Epithelial cell of proximal tubule (primary cell): ENCODE results near the gene TSEN34. TPM values are rescaled to one million over a fixed set of nuclear protein-coding genes. Genes with fewer than 3 reads are reported as not detected.
"Not testable (repeated sequence)": the region's sequence is repeated elsewhere in the genome, so short reads cannot be mapped to it uniquely, and the experiment has no call there.

ENCODE experiments used
- DNase-seq: peaks from one replicate; pipeline ENCODE4 v3.0.0-alpha.2; 2011; ENCODE audit warnings: low read depth
- H3K4me3 ChIP-seq: 2 replicates; pipeline ENCODE4 v1.5.1; 2011; ENCODE audit warnings: low read depth, mild to moderate bottlenecking, low read length
- total RNA-seq: library from RNA; depleted of rRNA; stranded (reverse); fragments of >200 nt; gene quantifications from 2 replicates; pipeline ENCODE4 v1.2.3, GENCODE V29; 2015
- TF ChIP-seq, protein P1 (sequence below): conservative IDR thresholded peaks from 2 replicates; pipeline ENCODE4 v1.5.1; 2012; ENCODE audit warnings: low read depth, mild to moderate bottlenecking, low read length

Gene TSEN34
- total RNA-seq, 1 donor from 2014 or later = 174 TPM

DNA sequence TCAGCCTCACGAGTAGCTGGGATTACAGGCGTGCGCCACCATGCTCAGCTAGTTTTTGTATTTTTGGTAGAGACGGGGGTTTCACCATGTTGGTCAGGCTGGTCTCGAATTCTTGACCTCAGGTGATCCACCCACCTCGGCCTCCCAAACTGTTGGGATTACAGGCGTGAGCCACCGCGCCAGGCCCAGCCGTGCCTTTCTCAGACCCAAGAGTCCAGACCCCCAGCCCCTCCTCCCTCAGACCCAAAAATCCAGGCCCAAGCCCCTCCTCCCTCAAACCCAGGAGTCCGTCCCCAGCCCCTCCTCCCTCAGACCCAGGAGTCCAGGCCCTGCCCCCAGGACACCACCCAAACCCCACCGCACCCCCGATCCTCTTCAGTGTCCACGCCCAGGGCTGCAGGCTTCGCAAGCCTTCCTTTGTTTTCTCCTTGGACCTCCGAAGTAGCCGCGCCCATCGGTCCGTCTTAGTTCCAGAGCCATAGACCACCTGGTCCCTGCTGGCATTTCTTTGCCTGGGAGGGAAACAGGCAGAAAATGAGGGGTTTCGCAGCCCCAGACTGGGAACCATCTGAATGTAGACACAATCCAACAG is 21.9 kb upstream of the TSEN34 start:
- TF ChIP-seq, protein P1, sequence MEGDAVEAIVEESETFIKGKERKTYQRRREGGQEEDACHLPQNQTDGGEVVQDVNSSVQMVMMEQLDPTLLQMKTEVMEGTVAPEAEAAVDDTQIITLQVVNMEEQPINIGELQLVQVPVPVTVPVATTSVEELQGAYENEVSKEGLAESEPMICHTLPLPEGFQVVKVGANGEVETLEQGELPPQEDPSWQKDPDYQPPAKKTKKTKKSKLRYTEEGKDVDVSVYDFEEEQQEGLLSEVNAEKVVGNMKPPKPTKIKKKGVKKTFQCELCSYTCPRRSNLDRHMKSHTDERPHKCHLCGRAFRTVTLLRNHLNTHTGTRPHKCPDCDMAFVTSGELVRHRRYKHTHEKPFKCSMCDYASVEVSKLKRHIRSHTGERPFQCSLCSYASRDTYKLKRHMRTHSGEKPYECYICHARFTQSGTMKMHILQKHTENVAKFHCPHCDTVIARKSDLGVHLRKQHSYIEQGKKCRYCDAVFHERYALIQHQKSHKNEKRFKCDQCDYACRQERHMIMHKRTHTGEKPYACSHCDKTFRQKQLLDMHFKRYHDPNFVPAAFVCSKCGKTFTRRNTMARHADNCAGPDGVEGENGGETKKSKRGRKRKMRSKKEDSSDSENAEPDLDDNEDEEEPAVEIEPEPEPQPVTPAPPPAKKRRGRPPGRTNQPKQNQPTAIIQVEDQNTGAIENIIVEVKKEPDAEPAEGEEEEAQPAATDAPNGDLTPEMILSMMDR = no peak
- no peak for DNase-seq

DNA sequence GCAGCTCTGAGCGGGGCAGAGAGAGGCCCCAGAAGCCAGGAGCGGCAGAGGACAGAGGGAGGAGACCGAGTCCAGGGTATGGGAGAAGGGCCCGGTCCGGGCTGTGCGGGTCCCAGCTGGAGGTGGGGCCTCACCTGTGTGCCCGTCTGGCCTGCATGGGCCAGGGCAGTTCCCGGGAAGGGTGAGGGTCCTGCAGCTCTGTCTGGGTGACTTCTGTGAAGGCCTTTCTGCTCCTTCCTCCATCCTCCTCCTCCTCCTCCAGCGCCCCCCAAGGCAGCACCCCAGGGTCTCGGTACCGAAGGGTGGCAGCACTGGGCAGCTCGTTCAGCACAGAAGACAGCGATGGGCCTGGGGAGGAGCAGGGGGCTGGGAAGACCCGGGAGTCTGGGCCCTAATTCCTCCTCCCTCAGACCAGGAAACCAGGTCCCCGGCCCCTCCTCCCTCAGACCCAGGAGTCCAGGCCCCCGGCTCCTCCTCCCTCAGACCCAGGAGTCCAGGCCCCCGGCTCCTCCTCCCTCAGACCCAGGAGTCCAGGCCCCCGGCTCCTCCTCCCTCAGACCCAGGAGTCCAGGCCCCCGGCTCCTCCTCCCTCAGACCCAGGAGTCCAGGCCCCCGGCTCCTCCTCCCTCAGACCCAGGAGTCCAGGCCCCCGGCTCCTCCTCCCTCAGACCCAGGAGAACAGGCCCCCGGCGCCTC is 19.2 kb upstream of the TSEN34 start:
- not testable (repeated sequence) for DNase-seq, H3K4me3 ChIP-seq

More for the DNA sequence above, 21.9 kb upstream of the TSEN34 start:
- H3K4me3 ChIP-seq = no peak overlapping the region

DNA sequence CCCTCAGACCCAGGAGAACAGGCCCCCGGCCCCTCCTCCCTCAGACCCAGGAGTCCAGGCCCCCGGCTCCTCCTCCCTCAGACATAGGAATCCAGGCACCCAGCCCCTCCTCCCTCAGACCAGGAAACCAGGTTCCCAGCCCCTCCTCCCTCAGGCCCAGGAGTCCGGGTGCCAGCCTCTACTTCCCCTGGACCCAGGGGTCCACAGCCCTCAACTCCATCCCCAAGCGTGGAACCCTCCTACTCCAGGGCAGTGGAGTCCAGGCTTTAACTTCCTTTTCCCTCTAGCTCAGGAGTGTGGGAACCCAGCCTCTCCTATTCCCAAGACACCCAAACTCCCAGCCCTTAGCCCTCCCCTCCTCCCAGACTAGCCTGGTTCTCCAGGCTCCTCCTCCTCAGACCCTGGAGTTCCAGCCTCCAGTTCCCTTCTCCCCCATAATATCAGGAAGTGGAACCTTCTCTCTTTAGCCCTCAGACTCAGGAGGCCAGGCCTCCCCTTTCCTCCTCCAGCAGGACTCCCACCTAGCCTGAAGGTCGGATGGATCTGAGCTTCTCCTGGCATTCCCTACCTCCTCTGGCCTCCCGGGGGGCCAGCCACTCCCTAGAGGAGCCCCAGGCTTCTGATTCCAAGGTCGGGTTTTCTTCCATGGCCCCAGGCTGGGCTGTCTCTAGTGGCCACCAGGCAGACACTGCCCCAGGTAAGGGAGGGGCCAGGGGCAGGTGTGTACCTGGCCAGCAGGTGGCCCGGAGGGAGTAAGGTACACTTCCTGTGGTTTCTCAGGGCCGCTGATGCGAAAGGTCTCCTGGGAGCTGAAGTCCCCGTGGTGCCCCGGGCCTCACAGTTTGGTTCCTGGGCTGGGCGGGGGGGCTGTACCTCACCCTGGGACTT is 18.4 kb upstream of the TSEN34 start, which contains the start of gene TMC4:
Gene TMC4 (minus strand): TSS at position 690 of the 888 bp plus-strand sequence. CDS start 43 bp downstream, at position 647.
- no peak for DNase-seq
- peak within 1 kb of the TSS; percentile 31 for H3K4me3 ChIP-seq
- TF ChIP-seq, protein P1 = peak; percentile 21

DNA sequence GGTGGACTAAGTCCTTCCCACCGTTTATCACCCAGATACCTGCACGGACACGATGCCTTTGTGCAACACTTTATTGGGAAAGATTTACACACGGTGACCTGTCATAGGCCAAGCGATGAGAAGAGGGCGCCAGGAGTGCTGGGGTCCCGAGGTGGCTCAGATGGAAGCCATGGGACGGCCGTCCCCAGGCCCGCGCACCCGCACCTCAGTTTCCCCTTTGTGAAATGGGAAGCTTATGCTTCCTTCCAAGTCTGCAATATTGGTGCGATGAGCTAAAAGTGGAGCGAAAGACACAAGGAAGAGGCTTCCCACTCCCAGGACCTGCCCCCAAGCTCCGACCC is 17.8 kb upstream of the TSEN34 start:
- DNase-seq = no peak
- TF ChIP-seq, protein P1 = no peak
- no peak overlapping the region for H3K4me3 ChIP-seq

DNA sequence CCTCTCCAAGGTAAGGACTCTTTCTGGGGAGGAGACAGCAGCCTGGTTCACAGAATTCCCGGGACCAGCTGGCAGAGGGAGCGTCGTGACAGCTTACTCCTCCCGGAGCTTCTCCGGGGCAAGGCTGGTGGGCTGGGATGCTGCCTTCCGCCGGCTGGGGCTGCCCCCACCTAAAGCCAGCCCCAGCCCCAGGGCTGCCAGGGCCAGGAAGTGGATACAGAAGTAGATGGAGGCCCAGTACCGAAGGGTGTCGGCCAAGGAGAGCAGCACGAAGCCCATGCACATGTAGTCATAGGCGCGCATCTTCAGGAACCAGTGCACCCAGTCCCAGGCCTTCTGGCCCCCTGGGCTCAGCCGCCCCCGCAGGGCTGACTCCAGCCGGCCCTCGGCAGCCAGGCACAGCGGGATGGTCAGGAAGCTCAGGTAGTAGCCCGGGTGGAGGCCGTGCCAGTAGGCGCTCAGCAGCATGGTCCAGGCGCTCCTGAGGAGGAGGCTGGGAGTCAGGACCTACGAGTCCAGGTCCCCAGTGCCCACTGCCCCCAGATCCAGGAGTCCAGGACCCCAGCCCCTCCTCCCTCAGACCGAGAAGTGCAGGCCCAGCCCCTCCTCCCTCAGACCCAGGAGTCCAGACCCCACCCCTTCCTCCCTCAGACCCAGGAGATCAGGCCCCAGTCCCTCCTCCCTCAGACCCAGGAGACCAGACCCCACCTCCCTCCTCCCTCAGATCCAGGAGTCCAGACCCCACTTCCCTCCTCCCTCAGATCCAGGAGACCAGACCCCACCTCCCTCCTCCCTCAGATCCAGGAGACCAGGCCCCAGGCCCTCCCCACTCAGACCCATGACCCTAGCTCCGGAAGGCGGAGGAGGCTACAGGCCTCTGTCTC is 16.9 kb upstream of the TSEN34 start:
- TF ChIP-seq, protein P1 = no peak
- DNase-seq = no peak
- H3K4me3 ChIP-seq = no peak overlapping the region

DNA sequence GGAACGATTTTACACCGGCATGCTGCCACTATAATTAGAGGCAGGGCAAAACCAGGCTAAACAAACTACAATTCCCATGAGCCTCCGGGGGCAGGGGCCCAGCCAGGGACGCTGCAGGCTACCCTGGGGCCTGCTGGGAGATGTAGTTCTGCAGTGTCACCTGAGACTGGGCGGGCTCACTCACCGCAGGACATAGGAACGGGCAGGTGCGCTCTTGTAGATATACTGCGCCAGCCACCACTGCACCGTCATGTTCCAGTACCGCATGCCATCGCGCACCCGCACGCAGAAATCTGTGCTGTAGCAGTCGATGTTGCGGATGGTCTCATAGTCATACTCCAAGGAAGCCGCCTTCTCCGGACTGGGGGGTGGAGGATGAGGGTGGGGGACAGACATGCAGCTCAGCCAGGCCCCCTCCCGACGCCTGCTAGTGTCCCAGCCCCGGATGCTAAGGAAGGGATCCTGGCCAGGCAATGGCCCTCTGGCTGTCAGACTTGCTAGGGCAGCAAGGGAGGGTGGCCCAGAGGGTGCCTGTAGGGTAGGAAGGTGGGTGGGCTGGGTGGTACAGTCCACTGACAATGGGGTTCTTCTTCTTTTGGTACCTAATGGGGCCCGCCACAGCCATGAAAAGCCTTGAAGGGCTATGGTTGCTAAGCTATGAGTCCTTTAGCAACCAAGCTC is 12.4 kb upstream of the TSEN34 start:
- H3K4me3 ChIP-seq = no peak overlapping the region
- no peak for DNase-seq
- TF ChIP-seq, protein P1 = no peak
